ENCODE measurements around the gene BORCS5. TPM values are rescaled to one million over a fixed set of nuclear protein-coding genes. Genes with fewer than 3 reads are reported as not detected.

BORCS5 gene
- total RNA-seq, 4 donors from 2014 or later = 14.2 to 45.0 (median 25.6) TPM

GRCh38 chr12:12480074-12480473 is 123.2 kb downstream of the BORCS5 start:
- Histone ChIP-seq H3K9me3 (no peaks in the 10 kb centered on the region), H3K36me3 (peaks cover 0 to 78% (median 8%) of the 10 kb centered on the region in 3 donors), H3K4me3 (no peak overlapping the region), H3K27ac (no peak overlapping the region), H3K4me1 (no peaks in the 10 kb centered on the region), H3K27me3 (no peaks in the 10 kb centered on the region)
- no peak for TF ChIP-seq POLR2A (IDR thresholded peaks at IDR 0.05)
- TF ChIP-seq EP300 (IDR thresholded peaks at IDR 0.05) = no peak
- no peak for TF ChIP-seq CTCF (IDR thresholded peaks at IDR 0.05)
- WGBS, 2 donors = 99% methylated on average over 5 of the region's 5 CpGs
- no peak for DNase-seq (ENCODE audit: low spot score in 2 of 2)

GRCh38 chr12:12481631-12482030 is 124.8 kb downstream of the BORCS5 start:
- 44 to 53% methylated on average over 2 of the region's 2 CpGs for WGBS, 2 donors
- H3K36me3 ChIP-seq = peaks cover 0 to 75% (median 8%) of the 10 kb centered on the region in 3 donors

GRCh38 chr12:12482150-12482761 is 125.4 kb downstream of the BORCS5 start:
- Histone ChIP-seq H3K27ac (peak overlapping the region in 2 of 4 donors; percentile 46 to 68), H3K27me3 (no peaks in the 10 kb centered on the region), H3K36me3 (peaks cover 0 to 69% (median 5%) of the 10 kb centered on the region in 3 donors), H3K4me3 (no peak overlapping the region), H3K9me3 (no peaks in the 10 kb centered on the region), H3K4me1 (peaks cover 0 to 5% (median 0%) of the 10 kb centered on the region in 4 donors)
- DNase-seq (ENCODE audit: low spot score in 2 of 2) = no peak
- TF ChIP-seq EP300 (IDR thresholded peaks at IDR 0.05) (no peak), POLR2A (IDR thresholded peaks at IDR 0.05) (no peak), CTCF (IDR thresholded peaks at IDR 0.05) (no peak)
- 87 to 90% methylated on average over 6 of the region's 6 CpGs for WGBS, 2 donors

More at GRCh38 chr12:12481631-12482030, 124.8 kb downstream of the BORCS5 start:
- TF ChIP-seq CTCF (IDR thresholded peaks at IDR 0.05) (no peak), EP300 (IDR thresholded peaks at IDR 0.05) (no peak), POLR2A (IDR thresholded peaks at IDR 0.05) (no peak)
- H3K9me3 ChIP-seq = no peaks in the 10 kb centered on the region
- no peak overlapping the region for H3K4me3 ChIP-seq
- H3K4me1 ChIP-seq = peaks cover 0 to 1% (median 0%) of the 10 kb centered on the region in 4 donors
- H3K27me3 ChIP-seq = no peaks in the 10 kb centered on the region
- H3K27ac ChIP-seq = peak overlapping the region in 2 of 4 donors; percentile 46 to 51
- no peak for DNase-seq (ENCODE audit: low spot score in 2 of 2)

GRCh38 chr12:12482959-12483358 is 126.1 kb downstream of the BORCS5 start:
- peaks cover 0 to 10% (median 0%) of the 10 kb centered on the region in 4 donors for H3K4me1 ChIP-seq
- H3K4me3 ChIP-seq = no peak overlapping the region
- WGBS, 2 donors = 94% methylated on average over 6 of the region's 6 CpGs
- H3K36me3 ChIP-seq = peaks cover 0 to 62% (median 0%) of the 10 kb centered on the region in 3 donors
- peak overlapping the region in 1 of 4 donors; percentile 68 for H3K27ac ChIP-seq
- no peaks in the 10 kb centered on the region for H3K27me3 ChIP-seq
- no peak for DNase-seq (ENCODE audit: low spot score in 2 of 2)
- H3K9me3 ChIP-seq = no peaks in the 10 kb centered on the region
- TF ChIP-seq CTCF (IDR thresholded peaks at IDR 0.05) = no peak
- TF ChIP-seq EP300 (IDR thresholded peaks at IDR 0.05) = no peak
- TF ChIP-seq POLR2A (IDR thresholded peaks at IDR 0.05) = no peak

- peak overlapping the region in 1 of 4 donors; percentile 68 for H3K27ac ChIP-seq
- 74 to 76% methylated on average over 3 of the region's 3 CpGs for WGBS, 2 donors
Observed at GRCh38 chr12:12483438-12483837, 126.6 kb downstream of the BORCS5 start.

More at GRCh38 chr12:12483438-12483837, 126.6 kb downstream of the BORCS5 start:
- Histone ChIP-seq H3K9me3 (no peaks in the 10 kb centered on the region), H3K27me3 (no peaks in the 10 kb centered on the region), H3K36me3 (peaks cover 0 to 57% (median 0%) of the 10 kb centered on the region in 3 donors), H3K4me1 (peaks cover 0 to 10% (median 0%) of the 10 kb centered on the region in 4 donors), H3K4me3 (no peak overlapping the region)
- TF ChIP-seq POLR2A (IDR thresholded peaks at IDR 0.05) (no peak), CTCF (IDR thresholded peaks at IDR 0.05) (no peak)
- DNase-seq (ENCODE audit: low spot score in 2 of 2) = no peak
